Activated T-cell treated with anti-CD3 and anti-CD28 coated beads, Interleukin-2, amount 50 U/mL, for 1 hour (primary cell): Measurements from ENCODE around the gene OR4C13.
"Not testable (repeated sequence)": the region's sequence is repeated elsewhere in the genome, so short reads cannot be mapped to it uniquely, and the experiment has no call there.

Experiments
- DNase-seq: peaks from one replicate; pipeline ENCODE4 v3.0.0-alpha.2; 2020

The OR4C13 gene

GRCh38 chr11:49952091-49952490 is at the start of gene OR4C13:
TSS of gene OR4C13 (plus strand) at chr11:49952391. CDS start at chr11:49952423, 32 bp downstream.
- DNase-seq = no peak

GRCh38 chr11:49911516-49911915 is 40.7 kb upstream of the OR4C13 start:
- DNase-seq = not testable (repeated sequence)

GRCh38 chr11:49948701-49949100 is 3.5 kb upstream of the OR4C13 start:
- DNase-seq = not testable (repeated sequence)

- DNase-seq = not testable (repeated sequence)
Measured at GRCh38 chr11:49973439-49973838, 21.2 kb downstream of the OR4C13 start.

DNA sequence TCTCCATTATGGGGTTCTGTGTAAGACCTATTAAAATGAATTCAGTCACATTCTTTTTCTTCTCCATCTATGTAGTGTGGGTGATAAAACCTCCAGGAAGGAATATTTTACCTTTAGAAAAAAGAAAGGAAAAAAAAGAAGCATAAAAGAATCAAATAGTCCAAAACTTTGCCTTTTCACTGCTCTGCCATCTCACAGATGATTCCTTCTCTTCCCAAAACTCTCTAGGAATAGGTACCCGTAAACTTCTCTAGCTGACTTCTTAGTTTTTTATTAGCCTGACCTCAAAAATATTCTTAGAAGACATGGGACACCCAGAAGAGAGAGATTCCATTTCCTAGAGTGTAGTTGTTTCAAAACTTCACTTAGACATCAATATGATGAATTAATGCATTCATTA is 30.2 kb downstream of the OR4C13 start, which contains the start of gene OR4C12:
TSS of gene OR4C12 (minus strand) at position 101 of the 400 bp plus-strand sequence. CDS start at position 67, 34 bp downstream.
- DNase-seq = not testable (repeated sequence)

- no peak for DNase-seq
Measured at GRCh38 chr11:49995565-49995964, 43.4 kb downstream of the OR4C13 start.
